Upper lobe of right lung (tissue), 1 donor: ENCODE measurements around the gene EIF4E3. TPM values are rescaled to one million over a fixed set of nuclear protein-coding genes. Genes with fewer than 3 reads are reported as not detected.

Source experiments
- ATAC-seq: fragments of 200-7000 bp; cut with Tn5 transposase; one replicate; pipeline ENCODE4 v1.9.1; 2020; ENCODE audit warnings: mild to moderate bottlenecking, moderate library complexity
- DNase-seq: peaks from one replicate; pipeline ENCODE4 v3.0.0-alpha.2; 2020
- H3K27ac ChIP-seq: fragments of 200-600 bp; one replicate; pipeline ENCODE4 v1.8.0; 2022
- H3K27me3 ChIP-seq: fragments of 200-600 bp; one replicate; pipeline ENCODE4 v1.8.0; 2022; ENCODE audit warnings: mild to moderate bottlenecking
- H3K36me3 ChIP-seq: fragments of 200-600 bp; one replicate; pipeline ENCODE4 v1.8.0; 2022
- H3K4me1 ChIP-seq: fragments of 200-600 bp; one replicate; pipeline ENCODE4 v1.8.0; 2022
- H3K4me3 ChIP-seq: fragments of 200-600 bp; one replicate; pipeline ENCODE4 v1.8.0; 2022; ENCODE audit warnings: mild to moderate bottlenecking
- H3K9me3 ChIP-seq: fragments of 200-600 bp; one replicate; pipeline ENCODE4 v1.8.0; 2022
- CTCF ChIP-seq: fragments of 200-600 bp; IDR thresholded peaks from one replicate; pipeline ENCODE4 v1.8.0; 2022; ENCODE audit warnings: antibody characterized with exemption
- intact Hi-C: fragments of 100-400 bp; cut with DNase I; formaldehyde crosslinking; loops from one replicate; pipeline ENCODE4 v1.11.0; 2022
- total RNA-seq: library from RNA; stranded (reverse); fragmentation: NEBNext Ultra II Directional; extraction: Animal tissue kit (Norgen Biotek cat#: 25700); gene quantifications from one replicate; pipeline ENCODE4 v1.2.1, GENCODE V29; 2021
- donor health status: DM: no; HTN: yes; CAD: no; lungs with severe emphysema.

EIF4E3 gene
- total RNA-seq, 1 donor from 2014 or later = 38.4 TPM

- H3K27ac ChIP-seq = no peak overlapping the region
- H3K36me3 ChIP-seq = no peaks in the 10 kb centered on the region
- no peaks in the 10 kb centered on the region for H3K9me3 ChIP-seq
- peaks cover 29% of the 10 kb centered on the region for H3K4me1 ChIP-seq
- no peaks in the 10 kb centered on the region for H3K27me3 ChIP-seq
- intact Hi-C loops = no loop called here
- no peak for TF ChIP-seq CTCF
- ATAC-seq (no peak), DNase-seq (no peak)
- no peak overlapping the region for H3K4me3 ChIP-seq
These were observed 20.3 kb downstream of the EIF4E3 start for GRCh38 chr3:71704915-71705314.

GRCh38 chr3:71703797-71704196 is 21.4 kb downstream of the EIF4E3 start:
- H3K27me3 ChIP-seq = no peaks in the 10 kb centered on the region
- TF ChIP-seq CTCF = no peak
- no peak for DNase-seq
- H3K4me3 ChIP-seq = no peak overlapping the region
- peaks cover 29% of the 10 kb centered on the region for H3K4me1 ChIP-seq
- no peaks in the 10 kb centered on the region for H3K9me3 ChIP-seq
- no peak for ATAC-seq
- no peaks in the 10 kb centered on the region for H3K36me3 ChIP-seq
- H3K27ac ChIP-seq = no peak overlapping the region
- intact Hi-C loops = no loop called here

- peak overlapping the region; percentile 47 for H3K27ac ChIP-seq
- H3K4me3 ChIP-seq = no peak overlapping the region
- no peak for TF ChIP-seq CTCF
- DNase-seq = no peak
- peak; percentile 88 for ATAC-seq
- intact Hi-C loops = no loop called here
- H3K9me3 ChIP-seq = no peaks in the 10 kb centered on the region
- H3K4me1 ChIP-seq = peaks cover 29% of the 10 kb centered on the region
- H3K27me3 ChIP-seq = no peaks in the 10 kb centered on the region
- no peaks in the 10 kb centered on the region for H3K36me3 ChIP-seq
These were observed 22.8 kb downstream of the EIF4E3 start for GRCh38 chr3:71702131-71703024.

GRCh38 chr3:71701251-71701762 is 23.9 kb downstream of the EIF4E3 start:
- ATAC-seq (peak; percentile 41), DNase-seq (no peak)

GRCh38 chr3:71695000-71695482 is 30.2 kb downstream of the EIF4E3 start:
- no peak overlapping the region for H3K4me3 ChIP-seq
- no peaks in the 10 kb centered on the region for H3K36me3 ChIP-seq
- ATAC-seq = no peak
- no peaks in the 10 kb centered on the region for H3K27me3 ChIP-seq
- peaks cover 20% of the 10 kb centered on the region for H3K4me1 ChIP-seq
- intact Hi-C loops = no loop called here
- no peak for DNase-seq
- peak overlapping the region; percentile 48 for H3K27ac ChIP-seq
- no peak for TF ChIP-seq CTCF
- H3K9me3 ChIP-seq = no peaks in the 10 kb centered on the region

More at GRCh38 chr3:71701251-71701762, 23.9 kb downstream of the EIF4E3 start:
- Histone ChIP-seq H3K4me1 (peaks cover 29% of the 10 kb centered on the region), H3K27me3 (no peaks in the 10 kb centered on the region), H3K9me3 (no peaks in the 10 kb centered on the region), H3K4me3 (no peak overlapping the region), H3K36me3 (no peaks in the 10 kb centered on the region), H3K27ac (no peak overlapping the region)
- TF ChIP-seq CTCF = no peak
- intact Hi-C loops = no loop called here
